Effector CD4-positive, alpha-beta T cell (primary cell): Measurements from ENCODE around the gene RABGAP1L.

Experiments
- DNase-seq: peaks from one replicate; pipeline ENCODE4 v3.0.0-alpha.2; 2020

The RABGAP1L gene

DNA sequence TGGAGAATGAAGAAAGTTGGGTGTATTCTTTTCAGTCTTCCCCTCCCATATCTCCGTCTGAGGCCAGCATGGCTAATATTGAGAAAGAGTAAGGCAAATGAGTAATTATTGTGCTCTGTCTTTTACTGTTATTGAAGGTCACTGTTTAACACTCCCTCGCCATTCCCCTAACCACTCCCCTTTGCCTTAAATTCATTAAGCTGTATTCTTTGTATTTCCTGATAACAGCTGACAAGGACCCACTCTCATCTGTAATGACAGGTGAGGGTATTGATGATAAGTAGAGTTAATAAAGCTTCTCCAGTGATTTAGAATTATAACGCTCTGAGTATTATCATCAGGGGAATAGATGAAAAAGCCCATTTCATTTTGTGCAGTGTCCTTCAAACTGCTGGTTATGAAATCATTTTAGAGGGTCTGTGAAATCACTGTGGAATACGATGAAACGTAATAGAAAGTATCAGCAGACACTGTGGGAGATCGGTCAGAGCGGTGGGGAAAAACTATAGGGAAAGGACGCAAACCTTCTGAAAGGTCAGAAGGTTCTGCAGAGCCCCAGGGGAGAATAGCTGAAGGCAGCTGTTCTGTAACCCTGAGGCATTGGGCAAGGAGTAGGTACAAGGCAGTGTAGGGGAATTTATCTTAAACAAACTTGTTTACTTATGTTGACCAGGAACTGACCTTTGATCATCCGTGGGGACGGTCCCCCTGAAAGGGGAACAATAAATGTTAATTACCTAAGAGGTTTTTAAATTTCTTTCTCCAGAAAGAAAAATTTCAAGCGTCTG lies 794.2 kb downstream of the RABGAP1L start:
- no peak for DNase-seq

DNA sequence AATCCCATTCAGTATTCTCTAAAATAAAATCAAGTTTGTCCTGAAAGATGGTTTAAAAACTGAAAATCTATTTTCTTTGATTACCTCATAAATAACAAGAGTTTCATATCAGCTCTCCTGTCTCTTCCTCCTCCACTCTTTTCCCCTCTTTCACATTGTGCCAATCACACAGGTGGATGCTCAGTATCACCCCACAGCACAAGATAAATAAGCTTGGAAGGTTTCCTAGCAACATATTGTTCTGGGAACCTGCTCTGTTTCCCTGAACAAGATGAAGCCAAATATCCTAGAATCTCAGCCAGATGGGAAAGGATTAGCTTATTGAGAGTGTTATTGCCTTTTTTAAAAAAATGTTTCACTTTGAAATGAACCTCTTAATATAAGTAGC lies 794.7 kb downstream of the RABGAP1L start:
- no peak for DNase-seq

DNA sequence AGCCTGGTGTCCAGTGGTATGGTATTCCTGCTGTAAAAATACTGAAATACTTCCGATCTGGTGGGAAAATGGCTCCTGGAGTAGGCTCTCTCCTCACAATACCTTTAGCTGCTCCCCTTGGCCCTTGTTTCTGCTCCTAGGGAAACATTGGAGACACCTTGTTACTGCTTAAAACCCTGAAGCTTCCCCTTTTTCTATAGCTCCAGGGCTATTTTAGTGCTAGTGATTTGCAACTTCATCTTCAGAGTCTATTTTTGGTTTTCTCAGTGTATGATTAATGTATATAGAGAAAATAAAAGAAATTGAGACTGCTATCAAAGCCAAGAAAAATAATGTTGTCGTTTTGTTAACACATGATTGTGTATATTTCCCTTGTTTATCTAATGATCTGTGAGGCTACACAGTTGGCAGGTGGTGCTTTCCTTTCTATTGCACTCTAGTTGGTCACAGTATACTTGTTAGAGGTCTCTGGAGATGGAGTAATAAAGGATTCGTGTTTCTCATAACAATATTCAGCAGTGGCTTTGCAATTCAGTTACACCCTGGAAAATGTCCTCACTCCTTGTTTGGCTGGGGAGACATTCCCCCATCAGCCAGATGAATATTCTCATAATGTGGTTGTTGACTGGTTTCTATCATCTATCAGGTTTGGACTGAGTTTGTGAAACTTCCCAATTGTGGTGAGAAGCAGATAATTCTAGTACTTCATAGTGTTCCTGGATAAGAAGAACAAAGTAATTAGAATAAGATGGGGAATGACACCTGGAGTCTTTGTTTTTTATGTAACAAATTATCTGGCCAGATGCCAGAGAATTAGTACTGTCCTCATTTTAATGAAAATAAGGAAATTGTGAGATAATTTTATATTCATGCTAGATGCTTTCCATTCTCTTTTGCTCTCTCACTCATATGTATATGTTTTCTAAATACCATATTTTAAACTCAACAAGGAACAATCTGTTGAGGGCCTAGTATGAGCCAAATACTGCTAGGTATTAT lies 795.6 kb downstream of the RABGAP1L start:
- DNase-seq: no peak

DNA sequence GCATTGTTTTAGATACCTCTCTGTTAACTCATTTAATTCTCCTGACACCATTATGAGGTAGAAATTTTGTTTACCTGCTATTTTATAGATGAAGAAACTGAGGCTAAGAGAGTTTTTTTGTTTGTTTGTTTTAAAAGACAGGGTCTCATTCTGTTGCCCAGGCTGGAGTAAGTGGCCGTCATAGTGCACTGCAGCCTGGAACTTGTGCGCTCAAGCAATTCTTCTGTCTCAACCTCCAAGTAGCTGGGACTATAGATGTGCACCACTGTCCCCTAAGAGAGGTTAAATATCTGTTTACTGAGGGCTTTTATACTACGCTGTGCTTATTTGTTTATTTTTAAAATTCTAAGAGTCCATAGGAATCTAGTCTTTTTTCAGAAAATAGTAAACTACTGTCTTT lies 796.8 kb downstream of the RABGAP1L start:
- no peak for DNase-seq

DNA sequence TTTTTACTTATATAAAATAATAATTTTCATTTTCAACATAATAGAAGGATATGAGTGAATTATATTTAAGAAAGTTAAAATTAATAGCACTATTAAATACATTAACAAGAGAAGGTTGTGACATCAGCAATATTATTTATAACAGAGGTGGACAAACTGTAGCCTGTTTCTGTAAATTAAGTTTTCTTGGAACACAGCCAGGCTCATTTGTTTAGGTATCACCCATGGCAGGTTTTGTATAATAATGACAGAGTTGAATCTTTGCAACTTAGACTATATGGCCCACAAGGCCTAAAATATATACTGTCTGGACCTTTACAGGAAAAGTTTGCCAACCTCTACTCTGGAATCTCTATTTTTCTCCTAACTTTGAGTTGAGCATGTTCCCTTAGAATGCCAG lies 797.7 kb downstream of the RABGAP1L start:
- DNase-seq: no peak

DNA sequence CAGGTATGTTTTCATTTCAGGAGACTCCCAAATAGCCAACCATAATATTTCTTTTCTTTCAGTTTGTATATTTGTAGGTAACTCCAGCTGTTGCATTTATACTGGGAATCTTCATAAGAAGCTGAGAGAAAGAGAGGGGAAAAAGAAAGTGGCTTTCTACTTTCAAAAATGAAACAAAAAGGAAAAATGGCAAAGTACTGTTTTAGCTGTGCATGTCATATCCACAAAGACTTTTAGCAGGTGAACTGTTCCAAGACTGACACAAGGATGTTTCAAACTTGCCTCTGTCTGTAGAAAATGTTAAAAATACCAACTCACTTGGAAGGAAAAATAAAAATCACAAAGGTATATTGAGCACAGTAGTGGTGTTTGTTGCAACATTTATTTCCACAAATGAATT lies 798.5 kb downstream of the RABGAP1L start:
- DNase-seq: no peak

DNA sequence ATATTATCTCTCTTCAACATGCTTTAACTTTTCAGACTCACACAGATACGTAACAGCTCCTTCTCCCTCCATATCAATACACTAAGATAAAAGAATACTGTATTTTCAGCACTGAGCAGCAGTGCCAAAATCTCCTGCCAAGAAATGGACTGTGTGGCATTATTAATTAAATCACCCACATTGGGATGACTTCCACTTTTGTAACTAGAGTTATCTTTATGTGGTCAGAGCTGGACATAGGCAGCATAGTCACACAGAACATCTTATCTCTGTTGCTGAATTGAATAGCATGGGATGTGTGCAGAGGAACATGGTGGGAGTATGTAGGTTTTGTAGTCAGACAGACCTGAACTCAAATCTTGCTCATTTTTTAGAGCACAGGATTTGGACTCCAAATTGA lies 799.1 kb downstream of the RABGAP1L start:
- no peak for DNase-seq

DNA sequence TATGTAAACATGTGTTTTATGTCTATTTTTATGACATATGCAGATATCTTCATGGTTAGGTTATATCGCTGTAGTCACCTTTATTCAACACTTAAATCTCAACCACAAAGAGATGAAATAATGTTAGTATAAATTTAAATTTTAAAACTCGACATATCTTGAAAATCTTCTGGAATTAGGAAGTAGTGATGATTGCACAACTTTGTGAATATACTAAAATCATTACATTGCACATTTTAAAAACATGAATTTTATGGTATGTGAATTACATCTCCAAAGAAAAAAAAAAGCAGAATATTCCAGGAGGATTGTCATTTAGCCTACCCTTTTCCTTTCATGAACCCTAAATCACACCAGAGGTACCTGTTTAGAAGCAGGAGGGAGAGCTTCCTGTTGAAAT lies 801.0 kb downstream of the RABGAP1L start:
- DNase-seq: no peak

DNA sequence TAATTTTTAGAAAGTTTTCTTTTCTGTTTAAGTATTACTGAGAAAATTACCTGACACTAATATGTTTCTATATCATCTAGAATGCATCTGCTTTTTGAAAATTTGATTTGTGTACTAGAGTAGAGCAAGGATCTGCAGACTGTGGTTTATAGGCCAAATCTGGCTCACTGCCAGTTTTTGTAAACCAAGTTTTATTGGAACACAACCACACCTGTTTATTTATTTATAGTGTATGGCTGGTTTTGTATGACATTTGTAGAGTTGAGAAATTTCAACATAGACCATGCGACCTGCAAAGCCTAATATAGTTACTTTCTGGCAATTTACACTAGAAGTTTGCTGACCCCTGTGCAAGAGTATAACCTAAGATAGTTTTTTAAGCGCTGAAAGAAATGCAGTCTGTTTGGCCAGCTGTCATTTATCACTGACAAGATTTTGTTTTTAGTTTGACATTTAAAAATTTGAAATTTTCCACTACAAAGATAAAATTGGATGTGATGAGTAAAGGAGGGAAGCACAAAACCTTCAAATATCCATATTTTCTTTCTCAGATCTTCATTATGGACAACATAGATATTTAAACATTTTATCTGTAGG lies 804.3 kb downstream of the RABGAP1L start:
- DNase-seq: no peak

DNA sequence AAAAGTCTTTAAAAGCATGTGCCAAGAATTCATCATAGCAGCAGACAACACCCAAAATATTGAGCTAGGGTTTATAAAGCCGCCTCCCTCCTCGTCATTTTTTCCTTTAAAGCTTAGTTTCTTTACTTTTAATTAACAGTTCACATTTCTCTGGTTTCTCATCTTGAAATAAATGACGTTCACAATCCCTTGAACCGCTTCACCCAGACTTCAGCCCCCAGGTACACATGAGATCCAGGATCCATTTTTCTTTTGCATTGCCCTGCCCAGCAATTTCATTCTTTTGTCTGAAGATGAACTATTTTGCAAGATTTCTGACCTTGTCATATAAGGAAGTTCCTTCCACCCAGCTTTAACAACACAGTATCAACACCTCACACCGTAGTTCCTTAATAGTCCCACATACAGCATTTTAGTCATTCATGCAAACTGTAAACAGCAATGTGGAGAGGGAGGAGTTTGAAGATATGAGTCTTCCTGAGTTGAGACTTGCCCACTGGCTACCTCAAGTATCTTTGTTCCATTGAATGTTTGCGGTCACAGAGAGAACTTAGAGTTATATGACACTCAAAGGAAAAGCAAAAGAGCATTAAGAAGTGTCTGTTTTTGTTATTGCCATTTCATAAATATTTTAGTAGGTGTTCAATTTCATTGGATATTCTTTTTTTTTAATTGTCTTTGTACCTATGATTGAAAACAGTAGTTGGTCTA lies 805.1 kb downstream of the RABGAP1L start:
- peak; percentile 11 for DNase-seq

DNA sequence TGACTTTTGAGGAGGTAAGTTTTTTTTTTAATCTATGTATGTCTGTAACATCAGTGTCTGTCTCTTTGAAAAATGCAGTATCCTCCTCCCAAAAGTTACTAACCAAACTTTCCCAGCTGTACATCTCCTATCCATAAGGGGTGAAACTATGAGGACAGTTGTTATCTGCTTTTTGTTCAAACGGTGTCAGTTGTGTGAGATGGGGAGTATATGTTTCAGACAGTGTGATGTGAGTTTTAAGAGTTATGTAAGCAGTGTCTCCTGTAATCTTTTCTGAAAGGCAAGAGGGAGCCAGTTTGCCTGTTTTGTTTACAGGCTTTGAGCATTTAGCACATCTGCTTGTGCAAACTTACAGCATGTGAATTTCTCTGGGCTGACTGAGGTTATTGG lies 805.6 kb downstream of the RABGAP1L start:
- peak; percentile 29 for DNase-seq

DNA sequence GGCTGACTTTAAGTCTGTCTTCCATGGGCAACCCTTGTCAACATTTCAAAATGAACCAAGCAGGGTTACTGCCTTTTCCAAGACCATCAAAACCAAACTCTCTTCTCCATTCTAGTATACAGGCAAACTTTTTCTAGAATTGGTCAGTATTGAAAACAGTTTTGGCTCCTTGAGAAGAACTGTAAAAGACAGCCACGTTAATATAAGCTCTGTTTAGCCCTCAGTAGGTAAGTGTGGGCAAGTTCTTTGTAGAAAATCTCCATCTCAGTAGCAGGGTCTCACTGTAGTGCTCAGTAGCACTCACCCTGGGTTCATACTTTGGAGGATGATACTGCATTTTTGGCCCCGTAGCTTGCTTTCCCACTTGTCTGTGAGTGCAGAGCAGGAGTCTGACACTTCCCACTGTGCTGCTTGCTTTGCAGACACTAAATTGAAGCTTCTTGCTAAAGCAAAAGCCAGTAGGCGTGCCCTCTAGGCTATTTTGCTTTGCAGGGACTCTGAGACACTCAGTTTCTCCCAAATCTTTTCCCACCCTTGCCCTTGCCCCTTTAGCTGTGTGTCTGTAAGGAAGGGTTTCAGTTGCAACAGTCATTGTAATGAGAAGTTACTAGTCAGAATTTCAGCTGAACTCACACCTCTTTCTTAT lies 806.2 kb downstream of the RABGAP1L start:
- no peak for DNase-seq

DNA sequence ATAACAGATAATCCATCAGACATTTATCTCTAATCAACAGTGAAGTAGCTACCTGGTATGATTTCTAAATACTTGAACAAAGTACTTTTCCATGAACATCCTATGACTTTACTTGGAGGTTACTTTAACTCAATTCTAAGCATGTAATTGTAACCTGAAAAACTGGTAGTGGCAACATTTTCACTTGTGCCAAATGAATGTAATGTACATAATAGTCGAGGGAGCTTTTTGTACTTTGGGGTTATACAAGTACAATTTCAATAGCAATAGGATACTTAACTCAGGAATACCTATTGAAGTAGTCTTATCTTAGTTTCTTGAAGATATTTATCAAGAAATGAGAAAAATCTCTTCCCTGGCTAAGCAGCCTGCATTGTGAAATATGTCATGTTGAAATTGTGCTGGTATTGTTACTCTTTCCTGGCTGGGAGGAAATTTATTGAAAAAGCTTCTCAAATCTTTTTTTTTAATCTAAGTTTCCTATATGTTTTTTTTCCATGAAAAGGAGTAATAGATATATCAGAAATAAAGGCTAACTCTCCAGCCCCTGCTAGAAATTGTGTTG lies 806.8 kb downstream of the RABGAP1L start:
- DNase-seq: no peak

DNA sequence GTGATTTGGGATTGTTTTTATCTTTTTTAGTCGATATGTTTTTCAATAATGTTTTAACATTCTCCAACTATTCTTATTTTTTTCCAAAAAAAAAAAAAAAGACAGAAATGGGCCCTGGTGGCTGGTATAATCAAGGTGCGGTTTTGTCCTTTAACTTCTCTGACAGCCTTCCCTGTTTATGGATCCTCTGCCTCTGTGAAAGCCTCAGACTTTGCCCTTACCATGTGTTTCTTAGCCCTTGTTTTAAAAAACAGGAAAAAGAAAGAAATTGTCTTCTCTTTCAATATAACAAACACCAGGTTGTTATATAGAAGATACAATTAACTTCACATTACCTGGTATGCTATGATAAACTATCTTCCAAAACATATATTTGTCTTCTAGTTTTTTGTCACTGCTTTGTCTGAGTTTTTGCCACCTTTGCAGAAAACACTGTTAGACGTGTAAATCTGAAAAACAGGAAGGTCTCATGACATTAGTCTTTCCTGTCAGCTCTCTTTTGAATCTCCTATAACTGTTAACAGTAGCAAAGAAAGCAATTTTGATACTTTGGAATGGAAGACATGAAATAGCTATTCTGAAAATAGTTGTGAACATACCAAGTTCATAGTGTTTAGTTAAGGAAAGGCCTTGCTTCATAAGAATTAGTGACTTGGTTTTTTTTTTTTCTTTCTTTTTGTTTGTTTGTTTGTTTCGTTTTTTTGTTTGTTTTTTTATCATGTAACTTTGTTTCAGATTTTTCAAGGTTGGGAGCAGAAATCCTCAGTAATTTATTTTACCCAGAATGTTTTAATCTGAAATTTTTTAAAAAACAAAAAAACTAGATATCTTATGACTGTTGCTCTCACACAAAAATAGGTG lies 808.8 kb downstream of the RABGAP1L start:
- no peak for DNase-seq

DNA sequence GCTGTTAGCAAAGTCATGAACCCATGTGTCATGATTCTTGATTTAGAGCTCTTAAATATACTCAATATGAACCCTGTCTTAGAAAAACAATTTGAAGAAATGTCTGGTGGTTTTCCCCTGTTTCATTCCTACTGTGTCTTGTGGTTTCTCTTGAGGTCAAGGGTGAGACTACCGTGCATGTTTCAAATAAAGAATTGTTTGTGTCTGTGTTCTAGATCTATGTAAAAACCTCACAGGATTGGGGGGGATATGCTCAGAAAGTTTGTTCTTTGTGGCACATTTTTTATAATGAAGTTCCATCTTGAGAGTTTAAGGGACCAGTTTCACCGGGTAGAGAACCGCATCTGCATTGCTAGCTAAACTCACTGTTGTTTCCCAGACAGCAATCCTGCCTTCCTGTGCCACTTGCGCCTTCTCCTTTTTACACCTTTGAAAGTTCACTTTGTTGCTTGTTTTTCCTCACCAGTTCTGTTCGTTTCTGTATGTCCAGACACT lies 809.5 kb downstream of the RABGAP1L start:
- DNase-seq: peak; percentile 29

DNA sequence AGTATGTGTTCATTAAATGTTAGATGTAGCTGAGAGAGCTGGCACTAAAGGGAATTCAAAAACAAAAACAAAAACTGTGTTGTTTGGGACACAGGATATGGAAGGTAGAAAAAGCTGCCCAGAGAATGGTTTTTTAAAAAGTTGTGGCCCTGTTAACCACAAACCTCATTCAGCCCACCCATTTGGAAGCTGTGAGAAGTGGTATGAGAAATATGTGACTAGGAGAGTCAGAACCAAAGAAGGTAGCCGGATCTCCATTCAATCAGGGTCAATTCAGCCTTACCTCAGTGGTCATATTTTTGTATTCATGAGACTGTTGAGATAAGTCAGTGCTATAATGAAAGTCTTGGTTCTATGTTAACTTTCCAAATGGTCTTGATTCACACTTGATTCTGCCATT lies 810.7 kb downstream of the RABGAP1L start:
- DNase-seq: no peak

DNA sequence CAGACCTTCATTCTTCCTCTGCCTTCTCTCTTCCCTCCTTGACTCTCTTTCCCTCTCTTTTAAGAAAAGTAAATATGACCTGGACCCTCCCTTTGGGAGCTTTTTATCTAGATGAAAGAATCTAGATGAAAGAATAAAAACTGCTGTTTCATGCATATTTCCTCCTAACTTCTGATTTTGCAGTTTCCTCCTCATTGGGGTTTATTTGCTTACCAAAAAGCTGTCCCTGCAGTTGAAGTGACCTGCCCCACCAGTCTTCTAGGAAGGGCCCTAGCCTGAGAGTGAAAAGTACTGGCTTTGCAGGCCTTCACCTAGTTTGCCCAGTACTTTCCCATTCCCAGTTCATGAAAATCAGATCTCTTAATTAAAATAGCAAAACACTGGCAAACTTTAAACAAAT lies 812.1 kb downstream of the RABGAP1L start:
- no peak for DNase-seq

DNA sequence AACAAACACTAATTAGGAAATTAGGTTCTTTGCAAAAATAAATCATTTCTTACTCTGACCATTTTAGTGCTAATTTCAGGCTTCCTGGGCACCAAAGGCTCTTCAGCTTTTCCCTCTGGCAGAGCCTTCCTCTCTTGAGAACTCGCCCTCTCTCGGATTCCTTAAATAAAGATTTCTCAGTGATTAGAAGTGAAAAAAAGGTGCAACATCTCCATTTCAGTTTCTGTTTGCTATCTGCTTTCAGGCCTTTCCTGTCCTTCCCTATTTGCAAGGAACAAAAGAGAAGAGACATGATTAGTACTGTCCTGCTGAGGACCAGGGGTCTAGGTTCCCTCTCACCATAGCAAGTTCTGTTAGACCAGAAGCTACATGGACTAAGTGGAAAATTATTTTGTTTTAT lies 812.6 kb downstream of the RABGAP1L start:
- DNase-seq: no peak

DNA sequence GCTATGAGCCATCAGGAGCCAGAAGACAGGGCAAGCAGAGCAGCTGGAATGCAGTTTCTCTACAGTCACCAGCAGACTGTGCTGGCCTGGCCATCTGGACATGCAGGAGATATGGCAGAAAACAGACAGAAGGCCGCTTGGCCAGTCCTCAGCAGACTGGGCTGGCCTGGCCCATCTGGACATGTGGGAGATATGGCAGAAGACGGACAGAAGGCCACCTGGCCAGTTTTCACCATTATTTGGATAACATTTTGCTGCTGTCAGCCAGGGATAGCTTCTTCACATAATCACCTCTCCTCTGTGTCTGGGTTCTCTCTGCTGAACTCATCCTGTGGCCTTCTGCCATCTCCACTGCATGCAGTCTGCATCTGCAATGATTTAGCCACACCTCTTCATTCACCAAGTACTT lies 815.4 kb downstream of the RABGAP1L start:
- DNase-seq: no peak

DNA sequence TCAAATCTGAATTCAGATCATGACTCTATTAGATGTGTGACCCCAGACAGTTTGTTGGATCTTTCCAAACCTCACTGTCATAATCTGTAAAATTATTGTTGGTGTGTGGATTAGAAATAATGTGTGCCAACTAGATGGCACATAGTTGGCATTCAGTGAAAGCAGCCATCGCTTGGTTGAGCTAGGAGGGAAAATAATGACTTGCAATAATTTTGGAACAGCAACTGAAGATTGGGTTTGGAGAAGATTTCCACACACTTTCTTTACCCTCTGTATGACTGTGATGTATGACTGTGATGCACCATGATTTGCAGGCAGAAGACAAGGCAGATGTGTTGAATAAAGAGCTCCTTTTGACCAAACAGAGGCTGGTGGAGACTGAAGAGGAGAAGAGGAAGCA lies 816.4 kb downstream of the RABGAP1L start:
- no peak for DNase-seq
